D721Med (cell line): Measurements from ENCODE around the gene ZNF598.

Source experiments
- DNase-seq: peaks from one replicate; pipeline ENCODE4 v3.0.0; 2011; ENCODE audit warnings: low spot score; ENCODE audit not compliant: insufficient read length
- FAIRE-seq: peaks from 2 replicates; lab custom pipeline; 2011; peaks lifted over from hg19 to GRCh38; lab: Jason Lieb, UNC
- TF ChIP-seq, protein P1 (sequence below): IDR thresholded peaks from 2 replicates; pipeline ENCODE4 v1.5.1; 2012; ENCODE audit warnings: mild to moderate bottlenecking, control low read depth; ENCODE audit not compliant: insufficient read depth; ENCODE audit errors: missing control alignments

Gene ZNF598

DNA sequence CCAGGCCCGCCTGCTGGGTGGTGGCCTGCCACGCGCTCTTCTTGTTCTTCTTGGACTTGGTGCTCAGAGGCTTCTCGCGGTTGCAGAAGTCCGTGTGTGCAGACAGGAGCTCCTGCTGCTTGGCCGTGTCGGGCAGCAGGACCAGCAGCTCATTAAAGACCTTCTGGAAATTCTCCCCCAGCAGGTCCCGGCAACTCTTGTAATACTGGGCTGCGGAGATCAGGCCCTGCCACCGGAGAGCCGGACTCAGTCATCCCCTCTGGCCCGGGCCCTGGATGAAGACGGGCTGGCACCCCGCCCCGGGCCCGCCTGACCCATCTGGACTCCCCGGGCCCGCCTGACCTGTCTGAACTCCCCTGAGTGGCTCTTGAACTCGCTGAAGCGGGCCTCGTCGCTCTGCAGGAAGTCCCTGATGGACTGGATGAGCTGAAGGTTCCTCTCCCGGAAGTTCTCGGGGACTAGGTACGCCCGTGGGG is 11.2 kb downstream of the ZNF598 start:
- FAIRE-seq (no peak), DNase-seq (no peak)
- TF ChIP-seq, protein P1, sequence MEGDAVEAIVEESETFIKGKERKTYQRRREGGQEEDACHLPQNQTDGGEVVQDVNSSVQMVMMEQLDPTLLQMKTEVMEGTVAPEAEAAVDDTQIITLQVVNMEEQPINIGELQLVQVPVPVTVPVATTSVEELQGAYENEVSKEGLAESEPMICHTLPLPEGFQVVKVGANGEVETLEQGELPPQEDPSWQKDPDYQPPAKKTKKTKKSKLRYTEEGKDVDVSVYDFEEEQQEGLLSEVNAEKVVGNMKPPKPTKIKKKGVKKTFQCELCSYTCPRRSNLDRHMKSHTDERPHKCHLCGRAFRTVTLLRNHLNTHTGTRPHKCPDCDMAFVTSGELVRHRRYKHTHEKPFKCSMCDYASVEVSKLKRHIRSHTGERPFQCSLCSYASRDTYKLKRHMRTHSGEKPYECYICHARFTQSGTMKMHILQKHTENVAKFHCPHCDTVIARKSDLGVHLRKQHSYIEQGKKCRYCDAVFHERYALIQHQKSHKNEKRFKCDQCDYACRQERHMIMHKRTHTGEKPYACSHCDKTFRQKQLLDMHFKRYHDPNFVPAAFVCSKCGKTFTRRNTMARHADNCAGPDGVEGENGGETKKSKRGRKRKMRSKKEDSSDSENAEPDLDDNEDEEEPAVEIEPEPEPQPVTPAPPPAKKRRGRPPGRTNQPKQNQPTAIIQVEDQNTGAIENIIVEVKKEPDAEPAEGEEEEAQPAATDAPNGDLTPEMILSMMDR = no peak

DNA sequence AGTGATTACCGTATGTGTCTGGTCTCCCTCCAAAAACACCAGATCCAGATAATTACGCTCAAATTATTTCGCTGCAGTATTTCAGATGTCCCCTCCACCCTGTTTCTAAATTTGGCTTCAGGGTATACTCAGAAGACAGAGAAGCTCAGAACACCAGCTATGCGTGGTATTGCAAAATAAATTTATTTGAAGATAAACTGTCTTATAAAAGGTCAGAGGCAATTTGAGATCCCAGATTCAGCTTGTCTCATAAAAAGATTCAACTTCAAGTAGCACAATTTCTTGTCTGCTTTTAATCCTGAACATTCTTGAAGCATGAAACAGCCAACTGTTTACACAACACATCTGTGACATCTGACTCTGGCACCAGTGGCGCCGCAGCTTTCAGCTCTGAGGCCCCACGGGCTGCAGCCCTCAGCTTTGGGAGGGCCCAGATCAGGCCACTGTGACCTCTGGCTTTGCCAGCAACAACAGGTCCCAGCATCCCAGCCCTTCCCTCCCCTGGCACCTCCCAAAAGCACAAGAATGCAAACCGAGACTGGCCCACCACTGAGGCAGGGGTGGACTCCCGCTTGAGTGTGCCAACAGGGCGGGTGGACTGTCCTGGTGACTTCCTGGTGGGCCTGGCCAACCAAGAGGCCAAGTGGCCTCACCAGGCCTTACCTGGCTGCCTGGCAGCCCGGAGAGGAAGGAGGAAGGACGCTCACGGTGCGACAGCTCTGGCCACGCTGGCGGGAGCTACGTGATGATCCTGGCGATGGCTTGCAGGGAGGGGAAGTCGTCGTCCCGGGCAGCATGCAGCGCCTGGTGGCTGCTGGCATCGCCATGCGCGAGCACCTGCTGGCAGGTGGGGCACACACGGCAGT is 11.9 kb downstream of the ZNF598 start:
- TF ChIP-seq, protein P1 = no peak
- DNase-seq (no peak), FAIRE-seq (no peak)

DNA sequence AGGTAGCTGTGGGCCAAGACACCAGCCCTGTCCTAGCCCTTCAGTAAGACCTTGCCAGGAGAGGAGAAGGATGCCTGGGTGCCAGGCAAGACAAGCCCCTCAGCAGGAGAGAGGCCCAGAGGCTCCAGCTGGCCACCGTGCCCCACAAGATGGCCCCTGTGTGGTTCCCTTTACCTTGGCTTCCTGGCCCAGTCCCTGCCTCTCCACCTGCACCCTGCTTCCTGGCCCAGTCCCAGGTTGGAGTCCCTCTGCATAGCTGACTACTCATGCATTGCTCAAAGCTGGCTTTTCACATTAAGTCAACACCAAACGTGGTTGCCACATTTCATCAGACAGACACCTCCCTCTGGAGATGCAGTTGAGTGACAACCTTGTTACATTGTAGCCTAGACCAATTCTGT is 15.9 kb downstream of the ZNF598 start:
- DNase-seq (no peak), FAIRE-seq (no peak)
- TF ChIP-seq, protein P1 = no peak

DNA sequence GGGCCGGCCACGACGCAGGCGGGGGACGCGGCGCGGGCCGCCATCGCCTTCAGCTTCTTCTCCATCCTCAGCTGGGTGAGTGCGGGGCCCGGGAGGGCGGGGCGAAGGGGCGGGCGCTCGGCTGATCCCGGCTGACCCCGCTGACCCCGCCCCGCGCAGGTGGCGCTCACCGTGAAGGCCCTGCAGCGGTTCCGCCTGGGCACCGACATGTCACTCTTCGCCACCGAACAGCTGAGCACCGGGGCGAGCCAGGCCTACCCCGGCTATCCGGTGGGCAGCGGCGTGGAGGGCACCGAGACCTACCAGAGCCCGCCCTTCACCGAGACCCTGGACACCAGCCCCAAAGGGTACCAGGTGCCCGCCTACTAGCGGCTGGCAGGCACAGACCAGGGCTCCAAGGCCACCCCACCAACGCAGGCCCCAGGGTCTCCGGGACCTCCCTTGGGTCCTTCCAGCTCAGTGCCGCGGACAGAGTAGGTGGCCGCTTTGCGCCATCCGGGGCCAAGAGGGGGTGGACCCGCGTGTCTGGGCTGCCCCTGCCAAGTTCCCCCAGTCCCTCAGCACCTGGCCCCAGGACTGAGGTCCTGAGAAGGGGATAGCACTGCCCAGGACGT is 16.8 kb downstream of the ZNF598 start:
- FAIRE-seq = no peak
- no peak for DNase-seq
- TF ChIP-seq, protein P1 = no peak

DNA sequence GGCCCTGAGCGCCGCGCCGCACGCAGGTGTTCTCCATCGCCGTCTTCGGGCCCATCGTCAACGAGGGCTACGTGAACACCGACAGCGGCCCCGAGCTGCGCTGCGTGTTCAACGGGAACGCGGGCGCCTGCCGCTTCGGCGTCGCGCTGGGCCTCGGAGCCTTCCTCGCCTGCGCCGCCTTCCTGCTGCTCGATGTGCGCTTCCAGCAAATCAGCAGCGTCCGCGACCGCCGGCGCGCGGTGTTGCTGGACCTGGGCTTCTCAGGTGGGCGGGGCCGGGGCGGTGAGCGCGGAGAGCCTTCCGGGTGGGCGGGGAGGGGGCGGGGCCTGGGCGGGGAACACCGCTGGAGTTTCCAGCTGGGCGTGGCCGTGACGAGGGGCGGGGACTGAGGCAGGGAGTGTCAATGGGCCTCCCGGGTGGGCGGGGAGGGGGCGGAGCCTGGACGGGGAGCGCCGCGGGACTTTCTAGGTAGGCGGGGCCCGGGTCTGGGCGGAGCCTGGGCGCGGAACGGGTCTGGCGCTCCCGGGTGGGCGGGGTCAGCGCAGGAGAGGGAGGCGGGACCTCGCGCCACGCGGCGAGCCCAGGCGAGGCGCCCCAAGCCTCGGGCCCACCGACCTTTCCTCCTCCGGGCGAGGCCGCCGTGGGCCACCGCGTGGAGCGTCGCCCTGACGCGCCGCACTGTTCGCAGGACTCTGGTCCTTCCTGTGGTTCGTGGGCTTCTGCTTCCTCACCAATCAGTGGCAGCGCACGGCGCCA is 17.5 kb downstream of the ZNF598 start:
- no peak for FAIRE-seq
- TF ChIP-seq, protein P1 = no peak
- no peak for DNase-seq

DNA sequence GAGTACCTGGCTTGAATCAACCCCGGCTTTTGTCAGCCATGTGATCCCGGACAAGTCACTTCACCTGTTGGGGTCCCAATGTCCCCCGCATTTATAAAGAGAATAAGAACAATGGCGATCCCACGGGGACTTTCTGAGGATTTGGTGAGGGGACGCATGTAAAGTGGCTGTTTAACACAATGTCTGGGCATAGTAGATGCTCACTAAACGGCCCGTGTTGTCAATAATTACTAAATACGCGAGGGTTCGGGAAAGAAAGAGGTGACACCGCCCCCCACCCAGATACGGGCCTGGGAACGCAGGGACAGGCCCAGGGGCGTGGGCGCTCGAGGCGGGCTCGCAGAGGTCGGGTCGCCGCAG is 18.1 kb downstream of the ZNF598 start:
- DNase-seq (no peak), FAIRE-seq (no peak)
- TF ChIP-seq, protein P1 = no peak
